A172 (cell line): ENCODE results near the gene UBE2V1. TPM values are rescaled to one million over a fixed set of nuclear protein-coding genes. Genes with fewer than 3 reads are reported as not detected.

Experiments
- DNase-seq: peaks from one replicate; pipeline ENCODE4 v3.0.0-alpha.2; 2015; ENCODE audit warnings: low spot score
- total RNA-seq: library from RNA; depleted of rRNA; stranded (reverse); fragments of >200 nt; shearing (Covaris generic); gene quantifications from 2 replicates; pipeline ENCODE4 v1.2.3, GENCODE V29; 2014

UBE2V1 gene
- total RNA-seq, 1 experiment from 2014 or later = 59.1 TPM

DNA sequence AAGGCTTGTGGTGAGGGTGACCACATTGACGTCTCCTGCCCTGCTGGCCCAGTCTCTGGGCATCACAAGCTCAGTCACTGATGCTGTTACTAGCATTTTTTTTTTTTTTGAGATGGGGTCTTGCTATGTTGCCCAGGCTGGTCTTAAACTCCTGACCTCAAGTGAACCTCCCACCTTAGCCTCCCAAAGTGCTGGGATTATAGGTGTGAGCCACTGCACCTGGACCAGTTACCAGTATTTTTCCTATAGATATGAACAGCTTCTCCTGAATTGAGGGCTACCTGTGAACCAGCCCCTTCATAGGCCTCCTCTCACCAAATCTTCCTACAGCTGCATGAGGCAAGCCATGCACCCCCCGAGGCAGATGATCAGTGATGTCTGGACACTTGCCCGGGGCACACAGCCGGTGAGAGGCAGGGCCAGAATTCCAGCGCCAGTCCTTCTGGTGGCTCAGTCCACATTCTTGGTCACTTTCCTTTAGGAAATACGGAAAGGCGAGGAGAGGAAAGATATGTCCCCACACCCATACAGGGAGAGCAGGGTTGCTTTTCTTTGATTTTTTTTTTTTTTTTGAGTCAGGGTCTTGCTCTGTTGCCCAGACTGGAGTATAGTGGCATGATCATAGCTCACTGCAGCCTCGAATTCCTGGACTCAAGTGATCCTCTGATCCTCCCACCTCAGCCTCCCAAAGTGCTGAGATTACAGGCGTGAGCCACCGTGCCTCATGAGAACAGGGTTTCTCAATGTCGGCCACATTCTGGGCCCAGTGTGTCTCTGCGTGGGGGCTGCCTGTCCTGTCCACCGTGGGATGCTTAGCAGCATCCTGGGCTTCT lies 50.7 kb downstream of the UBE2V1 start:
- DNase-seq = no peak

GRCh38 chr20:50061151-50062005 lies 51.6 kb downstream of the UBE2V1 start:
- DNase-seq = no peak

GRCh38 chr20:50058662-50059402 lies 54.1 kb downstream of the UBE2V1 start:
- no peak for DNase-seq

- DNase-seq = no peak
These were observed 55.3 kb downstream of the UBE2V1 start for GRCh38 chr20:50057714-50058053.

DNA sequence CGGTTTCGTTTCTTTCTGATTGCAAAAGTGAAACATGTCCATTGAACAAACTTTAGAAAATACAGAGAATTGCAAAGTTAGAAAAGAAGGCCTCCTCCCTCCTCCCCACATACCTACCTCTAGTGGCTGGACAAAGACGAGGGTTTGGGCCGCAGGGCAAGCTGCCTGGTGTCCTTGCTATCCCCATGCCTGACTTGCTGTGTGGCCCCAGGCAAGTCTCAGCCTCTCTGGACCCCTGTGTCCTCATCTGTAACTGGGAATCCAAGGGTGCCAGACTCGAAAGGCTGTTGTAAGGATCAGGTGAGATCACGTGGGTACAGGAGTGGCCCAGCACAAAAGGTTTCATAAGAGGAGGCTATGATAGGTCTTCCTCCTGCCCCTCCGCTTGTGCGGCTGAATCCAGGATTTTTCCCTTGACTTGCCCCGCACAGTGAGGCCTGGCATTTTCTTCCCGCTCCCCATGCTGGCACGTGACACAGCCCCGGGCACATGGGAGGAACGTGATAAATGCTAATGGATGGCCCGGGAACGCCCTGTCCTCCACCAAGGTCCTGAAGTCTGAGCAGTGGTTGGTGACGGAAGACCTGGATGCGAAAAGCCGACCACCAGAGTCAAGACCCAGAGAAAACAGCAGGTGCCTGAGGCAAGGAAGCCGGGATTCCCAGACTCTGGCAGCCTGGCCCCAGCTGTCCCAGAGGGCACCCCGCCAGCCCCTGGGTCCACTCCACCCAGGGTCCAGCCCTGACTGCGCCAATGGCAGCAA lies 55.8 kb downstream of the UBE2V1 start:
- no peak for DNase-seq

DNA sequence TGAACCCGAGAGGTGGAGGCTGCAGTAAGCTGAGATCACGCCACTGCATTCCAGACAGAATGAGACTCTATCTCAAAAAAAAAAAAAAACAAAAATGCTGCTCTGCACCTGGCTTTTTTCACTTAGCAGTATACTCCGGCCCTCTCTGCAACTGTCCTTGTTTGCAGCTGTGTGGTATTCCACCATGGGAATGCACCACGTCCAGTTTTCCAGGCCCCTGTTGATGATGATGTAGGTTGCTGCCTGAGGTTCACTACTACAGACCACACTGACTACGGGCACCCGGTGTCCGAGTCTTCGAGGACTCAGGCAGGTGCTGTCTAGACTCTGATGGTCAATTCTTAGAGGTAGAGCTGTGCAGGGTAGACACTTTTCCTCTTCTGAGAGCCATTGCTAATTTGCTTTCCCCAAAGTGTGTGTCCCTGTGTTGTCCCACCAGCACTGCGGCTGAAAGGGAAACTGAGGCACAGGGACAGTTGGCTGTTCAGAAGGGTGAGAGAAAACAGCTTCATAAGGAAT lies 56.5 kb downstream of the UBE2V1 start:
- DNase-seq = no peak

DNA sequence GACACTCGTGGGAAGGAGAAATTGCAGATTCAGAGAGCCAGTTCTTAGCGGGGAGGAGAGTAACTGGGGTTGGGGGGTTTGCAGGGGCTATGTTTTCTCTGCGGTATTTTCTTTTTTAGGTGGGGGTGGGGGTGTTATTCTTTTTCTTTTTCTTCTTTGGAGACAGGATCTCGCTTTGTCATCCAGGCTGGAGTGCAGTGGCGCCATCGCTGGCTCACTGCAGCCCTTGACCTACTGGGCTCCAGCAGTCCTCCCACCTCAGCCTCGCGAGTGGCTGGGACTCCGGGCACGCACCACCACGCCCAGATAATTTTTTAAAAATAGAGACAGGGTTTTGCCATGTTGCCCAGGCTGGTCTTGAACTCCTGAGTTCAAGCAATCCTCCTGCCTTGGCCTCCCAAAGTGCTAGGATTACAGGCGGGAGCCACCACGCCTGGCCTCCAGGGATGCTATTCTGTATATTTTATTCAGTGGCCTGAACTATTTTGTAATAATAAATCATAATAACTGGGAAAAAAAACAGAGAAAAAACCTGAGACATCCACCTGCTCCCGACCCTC lies 57.3 kb downstream of the UBE2V1 start:
- DNase-seq = no peak

- no peak for DNase-seq
These were observed 58.1 kb downstream of the UBE2V1 start for GRCh38 chr20:50054626-50055511.

DNA sequence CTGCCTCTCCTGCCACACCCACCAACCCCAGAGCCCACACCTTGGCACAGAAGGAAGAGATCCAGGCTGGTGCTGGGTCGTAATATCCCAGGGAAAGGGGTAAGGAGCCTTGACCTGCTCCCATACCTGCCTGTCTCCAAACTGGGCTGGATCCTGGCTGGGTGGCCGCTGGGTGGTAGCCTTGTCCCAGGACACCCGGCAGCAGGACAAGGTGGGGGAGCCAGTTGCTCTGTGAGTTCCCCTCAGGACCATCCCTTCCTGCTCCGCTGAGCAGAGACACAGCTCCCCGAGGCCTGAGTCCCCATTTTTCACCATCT lies 58.8 kb downstream of the UBE2V1 start:
- DNase-seq = no peak

GRCh38 chr20:50053362-50054230 lies 59.4 kb downstream of the UBE2V1 start:
- DNase-seq = no peak

DNA sequence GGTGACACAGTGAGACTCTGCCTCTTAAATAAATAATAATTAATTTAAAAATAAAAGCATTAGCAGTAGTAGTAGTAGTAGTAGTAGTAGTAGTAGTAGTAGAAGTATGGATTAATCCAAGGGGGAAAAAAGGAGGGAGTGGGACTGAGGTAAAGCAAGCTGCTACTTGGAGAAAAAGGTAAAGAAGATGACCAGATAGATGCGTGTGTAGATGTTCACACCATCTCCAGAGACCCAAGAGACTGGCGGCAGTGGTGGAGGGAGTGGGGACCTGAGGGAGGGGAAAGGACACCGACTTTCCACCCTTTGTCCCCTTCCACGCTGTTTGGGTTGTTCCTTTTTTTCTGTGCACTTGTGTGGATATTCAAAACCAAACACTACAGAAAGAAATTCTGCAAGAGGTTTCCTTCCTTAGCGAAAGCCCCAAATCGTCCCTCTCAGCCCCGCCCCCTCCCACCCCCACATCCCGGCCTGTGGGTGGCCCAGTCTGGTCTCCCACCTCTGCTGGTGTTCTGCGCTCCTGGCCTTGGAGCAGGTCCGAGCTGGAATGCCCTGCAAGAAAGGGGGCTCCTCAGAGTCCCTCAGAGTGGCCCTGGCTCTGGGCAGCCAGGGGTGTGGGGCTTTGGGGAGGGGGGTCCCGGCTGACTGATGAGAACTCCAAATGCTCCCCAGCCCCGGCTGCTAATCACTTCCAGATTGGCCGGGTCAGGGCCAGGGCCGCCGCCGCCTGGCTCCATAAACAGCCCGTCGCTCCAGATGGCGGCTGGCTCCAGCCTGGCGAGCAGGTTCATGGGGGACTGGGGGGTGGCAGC lies 60.2 kb downstream of the UBE2V1 start:
- DNase-seq = no peak

DNA sequence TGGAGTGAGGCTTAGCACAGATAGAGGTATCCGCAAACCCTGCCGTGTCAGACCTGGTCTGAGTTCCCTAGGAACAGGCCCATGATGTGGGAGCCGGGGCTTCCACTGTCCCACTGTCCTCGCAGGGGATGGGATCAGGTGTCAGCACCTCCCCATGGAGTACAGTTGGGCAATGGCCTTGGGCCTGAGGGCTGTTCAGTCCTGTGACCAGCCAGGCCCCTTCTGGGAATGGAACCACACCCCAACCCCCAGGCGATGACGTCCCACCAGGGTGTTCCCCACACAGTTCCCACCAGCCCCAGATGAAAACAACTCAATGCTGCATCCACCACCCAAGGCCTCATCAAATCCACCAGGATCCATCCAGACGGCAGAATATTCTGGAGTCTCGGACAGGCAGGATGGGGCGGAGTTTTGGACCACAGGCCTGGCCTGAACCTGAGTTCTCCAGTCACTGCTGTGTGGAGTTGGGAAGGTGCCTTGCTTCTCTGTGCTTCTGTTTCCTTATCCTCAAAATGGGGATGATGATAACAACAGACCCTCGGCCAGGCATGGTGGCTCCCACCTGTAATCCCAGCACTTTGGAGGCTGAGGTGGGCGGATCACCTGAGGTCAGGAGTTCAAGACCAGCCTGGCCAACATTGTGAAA lies 62.2 kb downstream of the UBE2V1 start:
- DNase-seq = no peak

DNA sequence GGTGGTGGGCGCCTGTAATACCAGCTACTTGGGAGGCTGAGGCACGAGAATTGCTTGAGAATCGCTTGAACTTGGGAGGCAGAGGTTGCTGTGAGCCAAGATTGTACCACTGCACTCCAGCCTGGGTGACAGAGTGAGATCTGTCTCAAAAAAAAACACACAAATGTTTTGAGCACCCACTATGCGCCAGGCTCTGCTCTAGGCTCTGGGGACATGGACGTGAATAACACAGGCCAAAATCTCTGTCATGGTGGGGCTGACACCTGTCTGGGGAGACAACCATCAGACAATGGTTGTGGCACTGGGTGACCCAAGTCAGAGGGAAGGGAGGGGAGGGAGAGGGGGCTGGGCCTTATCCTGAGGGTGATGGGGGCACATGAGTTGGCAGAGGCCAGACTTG lies 62.7 kb downstream of the UBE2V1 start:
- no peak for DNase-seq

- no peak for DNase-seq
These were observed 63.4 kb downstream of the UBE2V1 start for GRCh38 chr20:50049442-50050026.

DNA sequence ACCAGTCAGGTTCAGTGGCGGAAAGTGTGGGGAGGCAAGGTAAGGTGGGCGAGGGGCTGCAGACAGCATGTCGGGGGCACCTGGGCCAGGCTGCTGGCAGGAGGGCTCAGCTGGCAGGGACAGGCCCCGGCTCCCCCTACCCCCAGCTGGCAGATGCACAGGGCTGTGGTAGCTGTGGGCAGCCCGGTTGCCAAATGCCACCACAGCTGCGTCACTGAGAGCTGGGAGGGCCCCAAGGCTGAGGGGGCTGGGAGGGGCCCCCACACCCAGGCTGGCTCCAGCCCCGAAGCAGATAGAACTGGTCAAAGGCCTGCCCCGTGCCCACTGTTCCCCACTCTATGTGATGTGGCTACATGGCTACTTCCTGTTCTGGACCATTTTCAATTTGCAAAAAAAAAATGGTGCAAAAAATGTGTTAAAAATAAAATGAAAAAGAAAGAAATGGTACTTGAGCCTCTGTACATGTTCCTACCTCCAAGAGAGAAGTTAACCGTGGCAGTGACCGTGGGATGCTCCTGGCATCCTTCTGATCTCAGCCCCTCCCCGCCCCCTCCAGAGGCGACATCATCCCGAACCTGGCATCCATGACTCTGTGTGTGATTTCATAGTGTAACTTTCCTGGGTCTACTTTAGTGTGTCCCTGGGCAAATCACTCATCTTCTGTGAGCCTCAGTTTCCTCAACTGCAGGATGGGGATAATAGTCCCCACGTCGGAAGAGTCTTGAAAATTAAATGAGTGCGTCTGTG lies 64.4 kb downstream of the UBE2V1 start:
- DNase-seq = peak; percentile 56

DNA sequence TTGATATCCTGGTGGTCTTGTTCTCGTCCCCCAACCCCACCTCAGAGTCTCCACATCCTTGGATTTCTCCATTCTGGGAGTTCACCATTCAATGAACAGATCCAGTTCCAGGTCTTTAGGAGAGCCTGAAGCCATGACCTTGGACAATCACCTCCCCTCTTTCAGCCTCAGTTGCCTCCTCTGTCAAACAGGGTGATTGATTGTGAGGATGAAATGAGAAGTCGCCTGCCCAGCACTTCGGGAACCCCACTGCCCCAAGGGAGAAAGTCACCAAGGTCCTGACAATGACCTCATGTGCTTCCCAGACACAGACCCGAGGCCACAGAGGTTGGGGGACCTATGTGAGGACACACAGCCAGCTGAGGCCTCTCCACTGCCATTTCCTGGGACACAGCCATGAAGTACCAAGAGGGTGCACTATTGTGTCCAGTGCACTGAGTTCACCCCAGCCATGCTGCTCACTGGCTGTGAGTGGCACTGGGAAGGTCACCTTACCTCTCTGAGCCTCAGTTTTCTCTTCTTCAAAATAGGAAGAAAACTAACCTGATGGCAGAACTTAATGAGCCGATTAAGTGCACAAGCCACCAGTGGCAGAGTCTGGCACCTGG lies 68.5 kb downstream of the UBE2V1 start:
- no peak for DNase-seq
